ENCODE measurements around the gene ZDHHC20.

- TF ChIP-seq, protein P1, sequence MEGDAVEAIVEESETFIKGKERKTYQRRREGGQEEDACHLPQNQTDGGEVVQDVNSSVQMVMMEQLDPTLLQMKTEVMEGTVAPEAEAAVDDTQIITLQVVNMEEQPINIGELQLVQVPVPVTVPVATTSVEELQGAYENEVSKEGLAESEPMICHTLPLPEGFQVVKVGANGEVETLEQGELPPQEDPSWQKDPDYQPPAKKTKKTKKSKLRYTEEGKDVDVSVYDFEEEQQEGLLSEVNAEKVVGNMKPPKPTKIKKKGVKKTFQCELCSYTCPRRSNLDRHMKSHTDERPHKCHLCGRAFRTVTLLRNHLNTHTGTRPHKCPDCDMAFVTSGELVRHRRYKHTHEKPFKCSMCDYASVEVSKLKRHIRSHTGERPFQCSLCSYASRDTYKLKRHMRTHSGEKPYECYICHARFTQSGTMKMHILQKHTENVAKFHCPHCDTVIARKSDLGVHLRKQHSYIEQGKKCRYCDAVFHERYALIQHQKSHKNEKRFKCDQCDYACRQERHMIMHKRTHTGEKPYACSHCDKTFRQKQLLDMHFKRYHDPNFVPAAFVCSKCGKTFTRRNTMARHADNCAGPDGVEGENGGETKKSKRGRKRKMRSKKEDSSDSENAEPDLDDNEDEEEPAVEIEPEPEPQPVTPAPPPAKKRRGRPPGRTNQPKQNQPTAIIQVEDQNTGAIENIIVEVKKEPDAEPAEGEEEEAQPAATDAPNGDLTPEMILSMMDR (IDR thresholded peaks at IDR 0.05): no peak
- TF ChIP-seq ZFX (IDR thresholded peaks at IDR 0.05; ENCODE audit: borderline replicate concordance): no peak
Observed at GRCh38 chr13:21342699-21343442, 116.2 kb downstream of the ZDHHC20 start.

Data from 22Rv1 (cell line).